ENCODE results near the gene CLEC17A.

GRCh38 chr19:14558370-14559066 lies 24.4 kb upstream of the CLEC17A start:
- no peak for TF ChIP-seq EZH2 (IDR thresholded peaks at IDR 0.05; ENCODE audit: insufficient read depth, poor library complexity, severe bottlenecking)
- no peak for TF ChIP-seq EZH2phosphoT487 (IDR thresholded peaks at IDR 0.05; ENCODE audit: insufficient read depth, low read depth)
